GOT3 (cell line): ENCODE results near the gene KCNQ1OT1.

Experiments
- DNase-seq: peaks from one replicate; lab custom pipeline; 2025; ENCODE audit warnings: mixed read lengths; lab: John Stamatoyannopoulos, UW

KCNQ1OT1 gene

DNA sequence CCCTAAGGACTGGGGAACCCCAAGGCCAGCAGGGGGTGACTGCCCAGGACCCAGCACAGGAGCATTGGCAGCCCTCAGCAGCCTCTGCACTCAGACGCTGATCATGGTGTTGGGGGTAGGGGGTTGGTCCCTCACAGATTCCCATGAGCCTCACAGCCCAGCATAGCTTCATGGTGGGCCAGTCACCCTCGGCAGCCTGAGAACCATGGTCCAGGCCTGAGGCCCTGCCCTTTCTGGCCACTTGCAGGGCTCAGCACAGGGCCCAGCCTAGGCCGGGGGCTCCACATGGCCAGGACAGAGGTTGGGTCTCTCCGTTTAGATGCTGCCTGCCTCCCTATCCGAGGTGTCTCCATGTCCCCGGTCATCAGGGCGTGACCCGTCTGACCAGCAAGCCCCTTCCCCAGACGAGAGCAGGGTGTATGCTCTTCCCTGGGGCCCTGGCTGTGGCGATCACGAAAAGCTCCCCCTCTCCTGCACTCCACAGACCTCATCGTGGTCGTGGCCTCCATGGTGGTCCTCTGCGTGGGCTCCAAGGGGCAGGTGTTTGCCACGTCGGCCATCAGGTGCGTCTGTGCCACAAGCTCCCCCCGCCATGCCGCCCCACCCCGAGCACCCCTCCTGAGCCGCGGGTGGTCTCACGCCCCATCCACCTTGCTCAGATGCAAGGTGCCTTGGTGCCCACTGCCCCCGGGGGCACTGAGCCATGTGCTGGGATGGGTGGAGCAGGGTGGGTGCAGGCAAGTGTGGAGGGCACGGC is 128.8 kb downstream of the KCNQ1OT1 start:
- no peak for DNase-seq

DNA sequence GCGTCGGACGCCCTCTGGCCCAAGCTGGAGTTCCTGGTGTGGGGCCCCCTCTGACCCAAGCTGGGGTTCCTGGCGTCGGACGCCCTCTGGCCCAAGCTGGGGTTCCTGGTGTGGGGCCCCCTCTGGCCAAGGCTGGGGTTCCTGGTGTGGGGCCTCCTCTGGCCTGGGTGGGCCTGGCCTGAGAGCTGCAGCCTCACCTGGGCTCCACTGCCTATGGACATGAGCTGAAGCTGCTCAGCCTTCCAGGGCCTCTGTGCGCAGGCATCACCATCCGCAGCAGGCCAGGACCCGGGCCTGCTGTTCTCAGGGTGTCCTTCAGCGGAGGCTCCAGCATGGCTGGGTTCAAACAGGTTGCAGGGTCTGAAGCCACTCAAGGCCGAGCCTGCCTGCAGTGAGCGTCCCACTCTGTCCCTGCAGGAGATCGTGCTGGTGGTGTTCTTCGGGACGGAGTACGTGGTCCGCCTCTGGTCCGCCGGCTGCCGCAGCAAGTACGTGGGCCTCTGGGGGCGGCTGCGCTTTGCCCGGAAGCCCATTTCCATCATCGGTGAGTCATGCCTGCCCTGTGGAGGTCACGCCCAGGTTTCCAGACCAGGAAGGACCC is 129.5 kb downstream of the KCNQ1OT1 start:
- no peak for DNase-seq

DNA sequence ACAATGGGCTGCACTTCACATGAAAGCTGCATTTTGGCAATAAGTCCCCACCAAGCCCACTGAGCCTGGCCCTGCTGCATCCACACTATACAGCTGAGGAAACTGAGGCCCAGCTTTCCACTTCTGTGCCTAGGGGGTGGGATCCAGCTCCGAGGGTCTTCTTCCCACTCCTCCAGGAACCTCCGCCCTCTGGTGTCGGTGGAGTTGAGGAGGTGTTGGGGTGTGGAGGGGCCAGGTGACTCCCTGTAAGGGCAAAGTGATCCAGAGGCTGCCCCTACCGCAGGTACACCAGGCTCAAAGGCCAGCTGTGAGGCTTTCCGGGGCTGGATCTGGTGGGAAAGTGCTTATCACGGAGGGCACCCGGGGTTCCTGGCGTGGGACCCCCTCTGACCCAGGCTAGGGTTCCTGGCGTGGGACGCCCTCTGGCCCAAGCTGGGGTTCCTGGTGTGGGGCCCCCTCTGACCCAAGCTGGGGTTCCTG is 130.0 kb downstream of the KCNQ1OT1 start:
- no peak for DNase-seq

DNA sequence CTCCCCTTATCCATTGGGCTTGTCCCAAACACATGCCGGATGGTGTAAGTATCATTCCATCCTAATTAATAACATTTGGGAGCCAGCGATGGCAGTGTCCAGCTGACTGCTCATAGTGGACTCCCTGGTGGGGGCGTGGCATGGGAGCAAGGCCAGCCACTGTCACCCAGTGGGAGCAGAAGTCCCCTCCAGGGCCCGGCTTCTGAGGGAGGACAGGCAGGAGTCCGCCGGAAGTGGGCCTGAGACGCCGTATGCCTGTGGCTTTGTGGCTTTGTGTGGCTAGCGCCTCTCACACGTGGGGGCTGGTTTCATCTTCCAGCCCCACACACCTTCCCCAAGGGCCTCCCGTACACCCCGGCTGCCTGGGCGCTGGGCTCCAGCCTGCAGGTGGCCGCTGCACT is 130.5 kb downstream of the KCNQ1OT1 start:
- no peak for DNase-seq

DNA sequence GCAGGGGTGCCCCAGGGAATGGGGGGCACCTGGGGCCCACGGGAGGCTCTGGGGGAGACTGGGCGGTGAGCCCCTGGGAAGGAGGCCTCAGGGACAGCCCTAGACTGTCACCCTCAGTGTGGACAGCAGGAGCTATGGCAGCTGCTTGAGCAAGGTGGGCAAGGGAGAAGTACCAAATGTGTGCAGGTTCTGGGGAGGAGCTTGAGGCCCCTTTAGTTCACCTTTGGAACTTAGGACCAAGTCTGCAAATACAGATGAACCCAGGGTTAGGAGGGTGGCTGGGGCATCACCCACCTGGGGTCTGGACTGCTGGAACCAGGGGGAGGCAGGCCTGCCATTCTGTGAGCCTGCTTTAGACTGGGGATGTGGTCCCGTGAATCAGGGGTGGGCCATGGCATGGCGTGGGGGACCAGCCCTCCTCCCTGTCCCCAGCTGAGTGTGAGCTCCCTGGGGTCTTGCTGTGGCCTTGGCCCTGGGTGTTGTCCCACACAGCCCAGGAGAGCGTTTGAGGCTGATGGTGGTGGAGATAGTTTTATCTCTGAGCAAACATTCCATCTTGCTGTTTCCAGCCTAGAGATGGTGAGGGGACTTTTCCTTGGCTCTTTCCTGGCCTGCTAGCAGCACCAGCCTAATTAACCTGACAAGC is 132.6 kb downstream of the KCNQ1OT1 start:
- DNase-seq, result no peak

DNA sequence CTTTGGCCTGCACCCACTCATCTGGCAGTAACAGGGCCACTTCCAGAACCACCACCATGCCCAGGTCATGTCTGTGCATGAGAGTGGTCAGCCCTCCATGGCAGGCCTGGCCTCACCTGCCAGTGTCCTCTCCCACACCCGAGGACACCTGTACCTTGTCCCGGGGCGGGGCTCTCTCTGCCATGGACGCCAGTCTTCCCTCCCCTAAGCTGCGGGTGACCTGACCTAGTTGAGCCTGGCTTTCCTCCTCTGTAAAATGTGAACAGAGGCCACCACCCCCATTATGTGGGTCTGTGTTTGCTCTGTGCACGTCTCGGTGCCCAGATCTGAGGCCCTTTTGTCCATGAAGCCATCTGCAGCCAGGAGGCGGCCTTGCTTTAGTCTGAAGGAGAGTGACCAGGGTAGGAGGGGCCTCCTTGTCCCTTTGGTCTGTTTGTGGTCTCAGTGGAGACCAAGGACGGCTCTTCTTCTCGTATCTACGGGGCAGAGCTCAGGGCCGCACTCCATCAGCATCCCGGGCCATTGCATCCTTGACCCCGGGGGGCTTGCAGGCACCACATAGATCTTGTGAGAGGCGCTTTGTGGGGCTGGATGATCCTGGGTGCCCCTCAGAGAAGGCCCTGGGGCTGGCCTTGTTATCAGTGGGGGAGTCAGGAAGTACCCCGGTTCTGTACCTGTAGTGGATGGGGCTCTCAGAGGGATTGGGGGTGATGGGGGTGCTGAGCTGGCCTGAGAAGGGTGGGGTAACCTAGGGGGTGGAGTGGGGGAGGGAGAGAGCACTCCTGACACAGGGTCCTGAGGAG is 133.4 kb downstream of the KCNQ1OT1 start:
- no peak for DNase-seq

DNA sequence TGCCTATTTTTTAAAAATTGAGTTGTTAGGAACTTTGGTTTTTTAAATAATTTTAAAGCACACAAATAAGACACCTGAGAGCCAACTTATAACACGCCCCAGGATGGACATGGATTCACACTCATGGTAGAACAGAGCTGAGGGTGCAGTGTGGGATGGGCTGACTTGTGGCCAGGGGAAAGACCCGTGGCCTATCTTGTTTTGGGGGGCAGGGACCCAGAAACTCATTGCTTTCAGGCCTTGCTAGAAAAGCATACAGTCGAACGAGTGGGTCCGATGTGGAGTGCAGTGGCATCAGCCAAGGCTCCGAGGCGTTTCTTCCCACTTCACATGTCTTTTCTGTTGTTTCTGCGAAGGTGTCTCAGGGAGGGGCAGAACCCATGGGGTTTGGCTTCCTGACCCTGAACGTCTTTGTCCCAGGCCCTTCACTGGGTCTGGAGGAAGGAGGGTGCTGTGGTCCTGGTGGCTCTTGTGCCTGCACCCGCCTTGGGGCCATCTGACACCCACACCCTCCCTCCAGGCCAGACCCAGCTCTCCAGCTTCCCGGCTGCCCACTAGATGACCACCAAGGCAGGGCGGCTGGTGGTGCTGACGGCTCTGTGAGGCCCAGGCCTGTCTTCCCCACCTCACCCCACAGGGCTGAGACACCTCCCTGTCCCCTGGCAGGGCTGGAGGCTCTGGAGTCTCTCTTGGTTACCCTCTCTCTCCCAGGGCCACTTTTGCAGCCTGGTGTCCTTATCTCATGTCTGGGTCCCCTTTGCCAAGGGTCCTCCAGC is 134.2 kb downstream of the KCNQ1OT1 start:
- no peak for DNase-seq

DNA sequence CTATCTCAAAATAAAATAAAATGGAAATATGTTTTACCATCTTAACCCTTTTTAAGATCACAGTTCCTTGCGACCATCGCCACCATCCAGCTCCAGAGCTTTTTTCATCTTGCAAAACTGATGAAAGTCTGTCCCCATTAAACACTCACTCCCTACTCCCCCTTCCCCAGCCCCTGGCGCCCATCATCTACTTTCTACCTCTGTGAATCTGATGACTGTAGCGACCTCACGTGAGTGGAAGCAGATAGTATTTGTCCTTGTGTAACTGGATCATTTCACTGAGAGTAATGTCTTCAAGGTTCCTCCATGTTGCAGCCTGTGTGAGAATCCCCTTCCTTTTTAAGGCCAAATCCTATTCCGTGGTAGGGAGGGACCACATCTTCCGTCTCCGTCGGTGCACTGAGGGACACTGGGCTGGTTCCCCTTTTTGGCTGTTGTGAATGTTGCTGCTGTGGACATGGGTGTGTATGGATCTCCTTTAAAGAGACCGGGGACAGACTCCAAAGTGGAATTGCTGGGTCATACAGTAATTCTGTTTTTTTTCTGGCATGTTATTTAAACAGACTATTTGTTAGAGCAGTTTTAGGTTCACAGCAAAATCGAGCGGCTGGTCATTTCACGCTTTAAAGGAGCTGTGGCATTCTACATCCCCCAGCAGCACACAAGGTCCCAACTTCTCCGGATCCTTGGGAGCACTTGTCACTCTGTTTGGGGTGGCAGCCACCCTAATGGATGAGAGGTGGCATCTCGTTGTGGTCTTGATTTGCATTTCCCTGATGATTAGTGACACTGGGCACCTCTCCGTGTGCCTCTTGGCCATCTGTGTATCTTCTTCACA is 135.0 kb downstream of the KCNQ1OT1 start:
- DNase-seq, result no peak

DNA sequence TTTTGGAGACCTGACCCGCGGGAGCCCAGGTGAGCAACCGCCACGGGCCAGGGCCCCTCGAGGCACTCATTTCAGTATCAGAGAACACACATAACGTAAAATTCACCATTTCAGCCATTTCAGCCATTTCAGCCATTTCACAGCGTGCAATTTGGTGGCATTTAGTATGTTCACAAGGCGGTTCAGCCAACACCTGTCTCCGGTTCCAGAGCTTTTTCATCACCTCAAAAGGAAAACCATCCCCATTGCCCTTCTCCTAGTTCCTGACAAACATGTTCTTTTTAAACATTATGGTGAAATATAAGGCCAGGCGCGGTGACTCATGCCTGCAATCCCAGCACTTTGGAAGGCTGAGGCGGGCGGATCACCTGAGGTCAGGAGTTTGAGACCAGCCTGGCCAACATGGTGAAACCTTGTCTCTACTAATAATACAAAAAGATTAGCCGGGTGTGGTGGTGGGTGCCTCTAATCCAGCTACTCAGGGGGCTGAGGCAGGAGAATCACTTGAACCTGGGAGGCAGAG is 135.7 kb downstream of the KCNQ1OT1 start:
- DNase-seq, result no peak

DNA sequence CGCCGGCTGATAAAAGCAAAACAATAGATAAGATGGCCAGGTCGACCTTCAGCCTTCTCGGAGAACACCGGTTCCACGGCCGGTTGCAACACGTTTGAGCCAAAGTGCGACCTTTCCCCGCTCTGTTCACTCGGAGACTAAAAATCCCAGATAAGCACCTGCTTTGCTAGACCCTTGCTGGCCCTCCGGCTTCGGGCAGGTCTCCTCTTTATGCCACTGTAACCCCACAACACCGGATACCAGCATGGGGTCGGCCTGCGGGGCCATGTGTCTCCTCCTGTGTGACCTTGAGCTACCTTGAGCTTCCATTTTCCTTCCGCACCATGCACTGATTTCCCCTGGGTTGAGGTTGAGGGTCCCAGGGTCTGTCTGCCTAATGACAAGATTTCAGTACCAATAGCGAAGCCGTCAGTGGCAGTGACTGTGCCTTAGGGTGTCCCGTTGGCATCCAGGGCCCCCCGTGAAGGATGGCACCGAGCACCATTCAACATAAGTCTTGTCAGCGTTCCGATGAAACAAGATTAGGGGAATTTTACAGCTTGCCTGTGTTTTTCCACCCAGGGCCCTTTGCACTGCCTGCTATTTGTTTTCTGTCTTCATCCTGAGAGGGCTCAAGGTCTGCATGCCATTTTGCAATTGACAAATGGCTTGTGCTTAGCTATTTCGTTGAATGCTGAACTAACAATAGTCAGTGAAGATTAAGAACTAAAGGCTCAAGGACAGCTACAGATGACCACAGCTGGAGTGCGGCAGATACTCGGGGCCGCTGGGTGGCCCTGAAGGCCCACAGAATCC is 136.4 kb downstream of the KCNQ1OT1 start:
- DNase-seq, result no peak

DNA sequence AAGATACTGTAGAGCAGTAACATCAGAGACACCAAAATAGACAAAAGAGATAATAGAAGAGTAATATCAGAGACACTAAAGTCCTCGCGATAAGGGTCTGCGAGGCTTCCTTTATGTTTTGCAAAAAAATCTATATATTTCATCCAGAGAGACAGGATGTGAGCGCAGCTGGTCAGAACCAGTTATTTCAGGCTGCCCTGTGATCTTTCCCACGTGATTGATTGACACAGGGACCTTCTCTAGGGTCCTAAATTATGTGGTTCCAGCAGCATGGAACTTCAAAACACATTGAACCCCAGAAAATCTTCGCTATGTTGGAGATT is 136.9 kb downstream of the KCNQ1OT1 start:
- DNase-seq, result no peak

DNA sequence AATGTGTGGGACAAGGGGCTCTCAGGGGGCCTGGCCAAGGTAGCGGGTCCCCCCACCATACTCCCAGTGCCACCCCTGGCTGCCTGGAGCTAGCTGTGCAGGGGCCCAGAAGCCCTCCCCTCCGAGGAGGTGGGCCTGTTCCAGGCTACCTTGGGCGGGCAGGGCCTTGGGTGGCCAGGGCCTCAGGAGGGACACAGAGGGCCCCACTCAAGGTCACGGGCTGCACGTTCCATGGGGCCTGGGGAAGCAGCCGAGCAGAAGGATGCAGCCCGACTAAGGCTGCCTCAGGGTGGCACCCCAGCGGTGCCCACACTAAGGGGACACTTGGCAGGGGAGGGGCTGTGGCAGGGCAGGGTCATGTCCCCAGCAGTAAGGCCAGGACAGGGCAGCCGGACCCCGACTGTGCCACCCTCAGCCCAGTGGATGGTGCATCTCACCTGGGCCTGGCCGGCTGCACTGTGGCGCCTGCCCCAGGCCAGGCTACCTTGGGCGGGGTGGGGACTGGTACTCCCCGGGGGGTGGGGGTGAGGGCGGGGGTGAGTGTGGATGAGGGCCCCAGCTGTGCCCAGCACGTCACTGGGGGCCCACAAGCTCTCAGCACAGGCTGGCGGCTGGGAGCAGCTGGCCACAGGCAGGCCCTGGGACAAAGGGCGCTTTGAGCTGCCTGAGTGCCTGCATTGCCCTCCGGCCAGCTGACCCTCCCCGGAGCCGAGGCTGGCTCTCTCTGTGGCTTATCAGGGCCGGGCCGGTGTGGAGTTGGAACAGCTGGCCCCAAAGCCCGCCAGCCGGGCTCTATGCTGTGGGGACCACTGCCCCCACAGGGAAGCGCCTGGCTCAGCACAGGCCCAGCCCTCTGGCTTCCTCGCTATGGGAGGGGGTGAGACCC is 137.9 kb downstream of the KCNQ1OT1 start:
- DNase-seq, result no peak

DNA sequence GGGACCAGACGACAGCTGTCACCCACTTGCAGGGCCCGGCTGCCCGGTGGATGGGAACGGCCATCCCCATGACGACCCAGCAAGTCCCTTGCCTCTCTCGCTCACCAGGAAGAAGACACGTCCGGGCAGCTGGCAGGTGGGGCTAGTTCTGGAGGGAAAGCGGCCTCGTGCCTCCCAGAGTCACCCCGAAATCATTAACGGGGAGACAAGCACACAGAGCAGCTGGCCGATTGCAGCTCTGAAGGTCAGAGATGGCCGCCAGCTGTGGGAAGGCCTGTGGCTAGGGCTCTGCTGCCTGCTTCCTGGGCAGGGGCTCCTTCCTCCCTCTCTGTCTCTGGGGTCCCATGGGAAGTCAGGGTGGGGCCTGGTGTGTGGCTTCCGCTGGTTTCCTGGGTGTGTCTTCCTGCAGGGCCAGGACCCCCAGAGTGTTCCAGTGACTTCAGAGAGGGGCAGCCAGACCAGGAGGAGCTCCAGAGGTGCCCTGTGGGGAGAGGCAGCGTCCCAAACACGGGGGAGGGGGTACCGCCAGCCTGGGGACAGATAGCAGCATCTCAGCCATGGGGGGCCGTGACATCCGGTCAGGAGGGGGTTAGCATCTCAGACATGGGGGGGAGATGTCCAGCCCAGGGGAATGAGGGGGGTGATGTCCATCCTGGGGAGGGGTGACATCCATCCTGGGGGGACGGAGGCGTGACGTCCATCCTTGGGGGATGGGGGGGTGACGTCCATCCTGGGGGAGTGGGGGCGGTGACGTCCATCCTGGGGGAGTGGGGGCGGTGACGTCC is 140.1 kb downstream of the KCNQ1OT1 start:
- no peak for DNase-seq

DNA sequence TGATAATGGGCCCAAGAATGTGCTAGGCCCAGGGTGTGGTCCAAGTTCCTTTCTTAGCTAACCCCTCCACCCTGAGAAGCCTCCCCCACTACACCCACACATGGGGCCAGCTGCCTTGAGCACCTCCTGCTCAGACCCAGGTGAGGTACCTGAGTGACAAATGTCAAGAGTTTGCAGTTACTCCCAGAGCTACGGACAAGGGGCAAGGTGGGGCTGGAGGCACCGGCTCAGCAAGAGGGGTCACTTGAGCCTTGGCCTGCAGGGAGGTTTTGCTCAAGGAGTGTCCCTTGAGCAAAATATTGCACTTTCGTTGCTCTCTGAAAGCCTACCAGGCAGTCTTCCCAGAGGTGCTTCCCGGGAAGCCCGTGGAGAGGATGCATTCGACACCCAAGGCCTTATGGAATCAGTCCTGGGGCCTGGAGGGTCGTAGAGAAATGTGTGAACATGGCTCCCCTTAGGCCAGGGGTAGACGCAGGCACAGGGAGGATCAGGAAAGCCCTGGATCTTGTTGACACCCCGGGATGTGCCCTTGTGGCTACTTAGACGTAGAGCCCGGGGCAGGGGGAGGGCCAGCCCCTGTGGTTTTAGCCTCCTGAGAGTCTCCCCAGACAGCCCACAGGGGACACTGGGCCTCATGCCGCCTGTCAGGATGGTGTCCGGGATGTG is 140.8 kb downstream of the KCNQ1OT1 start:
- DNase-seq, result no peak

DNA sequence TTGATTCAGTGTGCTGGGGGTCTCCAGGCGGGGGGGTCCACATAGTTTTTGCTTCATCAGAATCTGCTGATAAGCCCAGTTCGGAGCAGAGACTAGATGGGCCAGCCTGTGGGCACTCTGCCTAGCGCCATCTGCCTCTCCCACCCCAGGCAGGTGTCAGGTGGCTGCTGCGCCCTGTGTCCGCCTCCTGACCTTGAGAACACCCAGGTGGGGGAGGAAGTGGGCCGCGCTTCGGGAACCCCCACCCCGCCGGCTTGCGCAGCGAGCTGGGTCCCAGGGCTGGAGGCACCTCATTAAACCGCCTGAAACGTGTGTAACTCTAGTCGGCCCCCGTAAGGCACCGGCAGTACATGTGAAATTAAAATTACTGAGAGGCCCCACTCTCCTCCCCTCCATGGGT is 141.4 kb downstream of the KCNQ1OT1 start:
- DNase-seq, result no peak
